GM21367 (cell line): ENCODE results near the gene RABEP2.
"Not testable (repeated sequence)": the region's sequence is repeated elsewhere in the genome, so short reads cannot be mapped to it uniquely, and the experiment has no call there.

Experiments
- ATAC-seq: cut with Tn5 transposase; IDR thresholded peaks from one replicate; pipeline ENCODE4 v1.9.1; 2021; ENCODE audit not compliant: unreplicated experiment

The RABEP2 gene, protein sequence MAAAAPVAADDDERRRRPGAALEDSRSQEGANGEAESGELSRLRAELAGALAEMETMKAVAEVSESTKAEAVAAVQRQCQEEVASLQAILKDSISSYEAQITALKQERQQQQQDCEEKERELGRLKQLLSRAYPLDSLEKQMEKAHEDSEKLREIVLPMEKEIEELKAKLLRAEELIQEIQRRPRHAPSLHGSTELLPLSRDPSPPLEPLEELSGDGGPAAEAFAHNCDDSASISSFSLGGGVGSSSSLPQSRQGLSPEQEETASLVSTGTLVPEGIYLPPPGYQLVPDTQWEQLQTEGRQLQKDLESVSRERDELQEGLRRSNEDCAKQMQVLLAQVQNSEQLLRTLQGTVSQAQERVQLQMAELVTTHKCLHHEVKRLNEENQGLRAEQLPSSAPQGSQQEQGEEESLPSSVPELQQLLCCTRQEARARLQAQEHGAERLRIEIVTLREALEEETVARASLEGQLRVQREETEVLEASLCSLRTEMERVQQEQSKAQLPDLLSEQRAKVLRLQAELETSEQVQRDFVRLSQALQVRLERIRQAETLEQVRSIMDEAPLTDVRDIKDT

DNA sequence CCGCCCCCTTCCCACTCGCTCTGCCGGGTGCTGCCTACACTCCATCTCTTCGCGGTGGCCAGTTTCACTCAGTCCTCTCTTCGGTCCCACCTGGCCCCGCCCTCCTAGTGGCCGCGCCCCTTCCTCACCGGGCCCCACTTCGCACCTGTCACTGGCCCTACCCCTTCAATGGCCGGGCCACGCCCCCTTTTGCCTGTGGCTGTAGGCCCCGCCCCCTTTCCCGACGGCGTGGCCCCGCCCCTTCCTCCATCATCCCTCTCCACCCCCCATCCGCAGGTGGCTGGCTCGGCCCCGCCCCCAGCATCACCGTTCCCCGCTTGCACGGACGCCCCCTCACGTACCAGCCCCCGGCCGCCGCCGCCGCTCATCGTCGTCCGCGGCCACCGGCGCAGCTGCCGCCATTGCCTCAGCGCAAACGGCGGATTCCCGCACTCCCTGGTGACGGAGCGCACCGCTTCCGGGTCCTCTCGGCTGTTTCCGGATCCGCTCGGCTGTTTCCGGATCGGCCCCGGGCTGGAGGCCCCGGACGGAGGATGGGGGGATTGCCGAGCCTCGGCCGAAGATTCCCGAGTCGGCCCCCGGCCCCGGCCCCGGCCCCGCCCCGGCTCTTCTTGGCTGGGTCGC, at the start of gene RABEP2:
TSS of gene RABEP2 (minus strand) at position 477 of the 624 bp plus-strand sequence. CDS start at position 402, 75 bp downstream.
- ATAC-seq = peak; percentile 41

DNA sequence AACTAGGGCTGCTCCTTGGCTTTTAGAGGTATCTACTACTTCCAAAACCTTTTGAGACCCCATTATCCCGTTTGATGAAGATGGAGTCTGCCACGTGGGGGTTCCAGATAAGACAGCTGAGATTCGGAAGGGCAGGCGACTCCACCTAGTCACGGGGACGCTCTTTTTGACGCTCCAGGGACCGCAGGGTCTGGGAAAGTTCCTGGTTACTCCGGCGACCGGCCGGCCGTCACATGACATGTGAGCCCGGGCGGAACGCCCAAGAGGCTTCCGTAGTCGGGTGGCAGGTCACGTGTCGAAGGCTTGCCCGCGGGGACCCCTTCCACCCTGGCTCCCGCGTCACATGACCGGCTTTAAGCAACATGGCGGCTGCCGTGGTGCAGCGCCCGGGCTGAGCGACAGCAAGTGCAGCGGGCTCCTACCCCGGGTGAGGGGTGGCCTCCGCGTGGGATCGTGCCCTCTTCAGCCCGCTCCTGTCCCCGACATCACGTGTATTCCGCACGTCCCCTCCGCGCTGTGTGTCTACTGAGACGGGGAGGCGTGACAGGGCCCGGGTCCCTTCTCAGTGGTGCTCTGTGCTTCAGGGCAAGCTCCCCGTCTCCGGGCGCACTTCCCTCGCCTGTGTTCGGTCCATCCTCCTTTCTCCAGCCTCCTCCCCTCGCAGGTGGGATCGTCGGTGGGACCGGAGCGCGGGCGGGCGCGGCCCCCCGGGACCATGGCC, 49.6 kb upstream of the RABEP2 start, which contains the start of gene SPNS1:
TSS of gene SPNS1 (plus strand) at position 342 of the 721 bp plus-strand sequence. CDS start at position 716, 374 bp downstream.
- ATAC-seq = peak; percentile 74

DNA sequence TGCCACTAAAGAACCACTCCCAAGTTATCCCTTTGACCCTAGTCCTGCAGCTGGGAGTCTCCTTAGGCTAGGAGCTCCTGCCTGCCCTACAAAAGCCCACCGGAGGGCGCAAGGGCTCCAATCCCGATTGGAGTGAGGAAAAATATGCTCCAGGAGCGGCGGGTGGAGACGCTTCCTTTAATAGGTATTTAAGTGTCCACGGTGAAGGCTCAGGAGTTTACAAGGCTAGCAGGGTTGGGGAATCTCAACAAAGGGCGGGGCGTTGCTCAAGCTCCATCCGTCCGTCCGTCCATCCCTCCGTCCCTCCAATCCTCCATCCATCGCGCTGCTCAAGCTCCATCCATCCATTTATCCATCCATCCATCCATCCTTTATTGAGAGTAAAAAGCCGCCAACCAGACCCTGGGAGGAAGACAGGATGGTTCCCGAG, 49.0 kb upstream of the RABEP2 start:
- ATAC-seq = no peak

DNA sequence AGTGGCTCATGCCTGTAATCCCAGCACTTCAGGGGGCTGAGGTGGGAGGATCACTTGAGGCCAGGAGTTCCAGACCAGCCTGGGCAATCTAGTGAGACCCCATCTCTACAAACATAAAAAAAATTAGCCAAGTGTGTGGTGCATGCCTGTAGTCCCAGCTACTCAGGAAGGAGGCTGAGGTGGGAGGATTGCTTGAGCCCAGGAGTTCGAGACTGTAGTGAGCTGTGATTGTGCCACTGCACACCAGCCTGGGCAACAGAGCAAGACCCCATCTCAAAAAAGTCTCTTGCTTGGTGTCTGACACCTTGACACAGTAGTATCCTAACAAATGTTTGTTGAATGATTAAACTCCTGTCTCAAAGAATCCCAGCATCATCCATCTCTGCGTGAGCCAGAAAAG, 44.7 kb upstream of the RABEP2 start:
- not testable (repeated sequence) for ATAC-seq

DNA sequence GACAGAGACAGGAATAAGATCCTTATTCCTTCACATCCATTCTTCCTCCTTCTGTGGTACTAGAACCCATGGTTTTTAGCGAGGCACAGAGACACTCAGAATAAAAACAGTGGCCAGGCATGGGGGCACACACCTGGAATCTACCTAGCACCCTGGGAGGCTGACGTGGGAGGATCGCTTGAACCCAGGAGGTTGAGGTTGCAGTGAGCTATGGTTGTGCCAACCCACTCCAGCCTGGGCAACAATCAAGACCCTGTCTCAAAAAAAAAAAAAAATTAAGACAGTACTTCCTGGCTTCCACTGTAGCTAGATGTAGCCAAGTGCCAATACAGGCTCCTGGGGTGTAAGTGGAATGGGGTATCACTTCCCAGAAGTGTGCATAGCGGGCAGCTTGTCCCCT, 42.1 kb upstream of the RABEP2 start:
- ATAC-seq = no peak

DNA sequence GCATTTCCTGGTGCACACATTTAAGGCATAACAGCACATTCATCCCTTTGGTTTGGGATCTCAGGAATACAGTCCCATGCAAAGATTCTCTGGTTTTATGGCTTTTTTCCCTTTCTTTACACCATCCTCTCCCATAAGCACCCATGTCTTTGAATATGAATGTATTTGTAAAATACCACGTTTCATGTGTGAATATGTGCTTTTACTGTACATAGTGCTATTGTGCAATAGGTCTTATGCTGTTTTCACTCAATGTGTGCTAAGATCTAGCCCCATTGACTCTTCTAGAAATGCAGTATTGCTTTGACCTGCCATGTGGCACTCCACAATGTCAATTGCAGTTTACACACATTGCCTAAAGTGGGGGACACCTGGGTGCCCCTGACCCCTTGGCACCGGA, 39.5 kb upstream of the RABEP2 start:
- ATAC-seq = no peak

DNA sequence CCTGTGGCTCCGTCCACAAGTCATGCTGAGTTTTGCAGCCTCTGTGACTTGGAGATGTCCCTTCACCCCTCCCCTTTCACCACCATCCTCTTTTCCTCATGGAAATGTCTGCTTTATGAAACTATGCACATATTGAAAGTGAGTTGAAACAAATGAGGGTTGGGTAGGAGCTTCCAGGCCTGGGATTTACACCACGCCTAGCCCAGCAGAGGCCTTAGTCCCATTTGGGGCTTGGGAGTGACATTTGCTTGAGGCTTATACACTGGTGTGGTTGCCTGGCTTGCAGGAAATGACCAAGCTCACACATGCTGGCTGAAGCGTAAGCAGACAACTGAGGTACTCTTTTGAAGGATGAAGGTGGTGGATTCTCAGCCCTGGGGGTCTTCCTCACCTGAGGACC, 39.0 kb upstream of the RABEP2 start:
- ATAC-seq = no peak

DNA sequence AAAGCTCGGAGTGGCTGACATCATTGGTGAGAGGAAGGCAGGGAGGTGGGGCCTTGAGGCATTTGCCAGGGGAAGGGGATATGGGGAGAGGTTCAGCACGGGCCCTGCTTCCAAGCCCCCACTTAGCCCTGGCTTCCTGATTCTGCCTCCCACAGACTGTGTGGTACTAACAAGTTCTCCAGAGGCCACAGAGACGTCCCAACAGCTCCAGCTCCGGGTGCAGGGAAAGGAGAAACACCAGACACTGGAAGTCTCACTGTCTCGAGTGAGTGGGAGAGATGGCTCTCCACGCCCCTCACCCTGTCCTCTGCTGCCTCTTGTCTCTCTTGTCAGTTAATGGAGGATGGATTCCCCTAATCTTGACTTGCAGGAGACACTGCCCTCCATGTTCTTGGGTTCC, 33.8 kb upstream of the RABEP2 start:
- ATAC-seq = no peak

DNA sequence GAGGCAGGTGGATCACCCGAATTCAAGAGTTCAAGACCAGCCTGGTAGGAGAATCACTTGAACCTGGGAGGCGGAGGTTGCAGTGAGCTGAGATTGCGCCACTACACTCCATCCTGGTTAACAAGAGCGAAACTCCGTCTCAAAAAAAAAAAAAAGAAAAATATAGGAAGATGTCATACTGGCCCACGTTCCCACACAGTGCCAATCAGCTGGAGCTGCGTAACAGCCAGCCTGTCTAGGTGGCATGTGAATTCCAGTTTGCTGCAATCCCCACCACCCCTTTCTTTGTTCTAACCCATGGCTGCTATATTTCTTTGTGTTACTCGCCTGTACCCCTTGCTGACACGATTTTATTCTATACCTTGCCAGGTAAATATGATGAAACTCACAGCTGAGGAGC, 33.2 kb upstream of the RABEP2 start:
- no peak for ATAC-seq

DNA sequence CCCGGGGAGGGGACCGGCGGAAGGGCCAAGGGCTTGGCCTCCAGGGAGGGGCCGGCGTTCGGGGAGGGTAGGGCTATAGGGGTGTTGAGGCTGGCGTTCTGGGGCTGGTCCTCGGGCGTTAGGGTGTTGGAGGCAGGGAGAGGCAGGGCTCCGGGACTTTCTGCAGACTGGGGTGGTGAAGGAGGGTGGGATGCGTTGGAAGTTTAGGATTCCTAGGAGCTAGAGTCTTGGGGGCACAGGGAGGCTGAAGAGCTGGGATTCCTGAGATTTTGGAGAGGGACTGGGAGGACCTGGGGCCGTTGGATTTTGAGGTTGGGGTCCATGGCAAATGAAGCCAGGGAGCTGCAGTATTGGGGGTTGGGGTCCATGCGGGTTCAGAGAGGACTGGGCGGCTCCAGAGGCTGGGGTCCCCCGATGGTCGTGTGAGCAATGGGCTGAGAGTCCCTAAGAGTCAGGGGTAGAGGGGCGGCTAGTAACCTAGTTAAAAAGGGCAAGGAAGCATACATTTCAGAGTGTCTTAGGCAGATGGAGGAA, 26.4 kb upstream of the RABEP2 start:
- no peak for ATAC-seq

DNA sequence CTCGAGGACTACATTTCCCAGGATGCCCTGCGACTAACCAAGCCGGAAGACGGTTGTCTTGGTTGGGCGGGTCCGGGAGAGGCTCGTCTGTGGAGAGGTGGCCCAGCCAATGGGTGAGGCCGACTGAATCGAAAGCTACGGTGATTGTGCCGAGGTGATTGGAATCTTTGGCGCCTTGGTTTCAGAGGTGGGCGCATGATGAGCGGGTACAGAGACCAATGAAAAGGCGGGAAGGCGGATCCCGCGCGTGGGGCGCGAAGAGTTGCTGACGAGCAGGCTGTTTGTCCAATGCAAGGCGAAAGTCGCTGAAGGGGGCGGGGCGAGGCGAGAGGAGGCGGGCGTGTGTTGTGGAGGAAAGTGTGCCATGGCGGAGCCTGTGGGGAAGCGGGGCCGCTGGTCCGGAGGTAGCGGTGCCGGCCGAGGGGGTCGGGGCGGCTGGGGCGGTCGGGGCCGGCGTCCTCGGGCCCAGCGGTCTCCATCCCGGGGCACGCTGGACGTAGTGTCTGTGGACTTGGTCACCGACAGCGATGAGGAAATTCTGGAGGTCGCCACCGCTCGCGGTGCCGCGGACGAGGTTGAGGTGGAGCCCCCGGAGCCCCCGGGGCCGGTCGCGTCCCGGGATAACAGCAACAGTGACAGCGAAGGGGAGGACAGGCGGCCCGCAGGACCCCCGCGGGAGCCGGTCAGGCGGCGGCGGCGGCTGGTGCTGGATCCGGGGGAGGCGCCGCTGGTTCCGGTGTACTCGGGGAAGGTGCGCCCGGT, 25.8 kb upstream of the RABEP2 start, which contains the start of gene NFATC2IP:
TSS of gene NFATC2IP (plus strand) at position 290 of the 762 bp plus-strand sequence. CDS start at position 365, 75 bp downstream.
- ATAC-seq = peak; percentile 87

DNA sequence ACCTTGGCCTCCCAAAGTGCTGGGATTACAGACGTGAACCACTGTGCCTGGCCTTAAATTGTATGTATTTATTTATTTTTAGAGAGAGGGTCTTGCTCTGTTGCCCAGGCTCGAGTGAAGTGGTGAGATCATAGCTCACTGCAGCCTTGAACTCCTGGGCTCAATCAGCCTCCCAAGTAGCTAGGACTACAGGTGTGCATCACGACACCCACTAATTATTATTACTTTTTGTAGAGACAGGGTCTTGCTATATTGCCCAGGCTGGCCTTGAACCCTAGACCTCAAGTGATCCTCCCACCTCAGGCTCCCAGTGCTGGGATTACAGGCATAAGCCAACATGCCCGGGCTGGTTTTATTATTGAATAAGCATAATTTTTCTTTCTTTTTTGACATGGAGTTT, 21.6 kb upstream of the RABEP2 start:
- no peak for ATAC-seq

DNA sequence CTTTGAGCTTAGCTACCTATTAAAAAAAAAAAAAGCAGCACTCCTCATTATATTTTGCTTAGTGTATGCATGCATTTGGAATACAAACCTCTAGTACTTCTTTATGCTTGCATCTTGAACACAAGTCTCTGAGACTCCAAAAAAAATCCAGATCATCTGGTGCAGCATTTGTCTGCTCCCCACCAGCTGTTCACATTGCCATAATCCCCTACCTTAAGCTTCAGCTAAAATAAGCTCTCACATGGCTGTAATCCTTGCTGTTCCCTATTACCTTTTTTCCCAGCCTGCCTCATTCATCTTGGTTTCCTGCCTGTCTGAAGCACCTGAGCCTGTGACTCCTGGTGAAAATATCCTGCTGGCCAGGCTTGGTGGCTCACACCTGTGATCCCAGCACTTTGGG, 18.2 kb upstream of the RABEP2 start:
- no peak for ATAC-seq

DNA sequence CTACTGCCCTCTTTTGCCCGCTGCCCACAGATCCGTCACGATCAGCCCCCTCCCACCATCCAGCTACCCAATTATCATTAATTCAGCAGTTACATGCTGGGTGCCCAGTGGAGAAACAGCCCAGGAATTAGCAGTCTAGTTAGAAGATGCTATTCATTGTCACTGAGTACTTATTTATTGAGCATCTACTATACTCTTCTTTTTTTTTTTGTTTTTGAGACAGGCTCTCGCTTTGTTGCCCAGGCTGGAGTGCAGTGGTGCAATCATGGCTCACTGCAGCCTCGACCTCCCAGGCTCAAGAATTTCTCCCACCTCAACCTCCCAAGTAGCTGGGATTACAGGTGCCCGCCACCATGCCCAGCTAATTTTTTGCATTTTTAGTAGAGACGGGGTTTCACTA, 14.8 kb upstream of the RABEP2 start:
- not testable (repeated sequence) for ATAC-seq

DNA sequence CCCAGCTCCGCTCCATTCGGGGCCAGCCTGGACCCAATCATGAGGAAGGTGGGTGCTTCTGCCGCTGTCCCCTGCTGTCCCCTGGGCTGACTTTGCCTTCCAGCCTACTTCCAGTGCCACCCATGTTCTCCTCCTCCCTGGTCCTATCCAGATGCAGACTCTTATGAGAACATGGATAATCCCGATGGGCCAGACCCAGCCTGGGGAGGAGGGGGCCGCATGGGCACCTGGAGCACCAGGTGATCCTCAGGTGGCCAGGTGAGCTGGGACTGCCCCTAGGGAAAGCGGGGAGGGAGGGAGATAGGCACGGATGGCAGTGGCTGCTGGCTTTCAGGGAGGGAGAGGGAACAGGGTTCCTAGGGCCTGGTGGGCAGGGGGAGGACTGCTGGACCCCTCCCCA, 13.7 kb upstream of the RABEP2 start:
- ATAC-seq = no peak

DNA sequence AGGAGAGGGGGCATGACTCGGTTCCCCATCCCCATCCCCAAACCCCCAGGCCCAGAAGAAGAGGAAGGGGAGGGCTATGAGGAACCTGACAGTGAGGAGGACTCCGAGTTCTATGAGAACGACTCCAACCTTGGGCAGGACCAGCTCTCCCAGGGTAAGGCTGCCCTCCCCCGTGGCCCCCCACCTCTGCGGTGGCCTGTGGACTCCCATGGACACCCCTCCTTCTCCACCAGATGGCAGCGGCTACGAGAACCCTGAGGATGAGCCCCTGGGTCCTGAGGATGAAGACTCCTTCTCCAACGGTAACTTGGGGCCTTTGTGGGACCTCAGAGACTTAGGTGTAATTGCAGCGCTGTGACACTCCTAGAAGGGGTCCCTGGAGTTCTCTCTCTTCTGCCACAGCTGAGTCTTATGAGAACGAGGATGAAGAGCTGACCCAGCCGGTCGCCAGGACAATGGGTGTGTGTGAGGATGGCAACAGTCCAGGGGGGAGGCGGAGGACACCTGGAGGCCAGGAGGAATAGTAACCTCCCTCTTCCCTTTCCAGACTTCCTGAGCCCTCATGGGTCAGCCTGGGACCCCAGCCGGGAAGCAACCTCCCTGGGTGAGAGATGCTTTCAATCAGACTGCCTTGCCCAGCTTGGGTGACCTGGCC, 12.3 kb upstream of the RABEP2 start:
- no peak for ATAC-seq

DNA sequence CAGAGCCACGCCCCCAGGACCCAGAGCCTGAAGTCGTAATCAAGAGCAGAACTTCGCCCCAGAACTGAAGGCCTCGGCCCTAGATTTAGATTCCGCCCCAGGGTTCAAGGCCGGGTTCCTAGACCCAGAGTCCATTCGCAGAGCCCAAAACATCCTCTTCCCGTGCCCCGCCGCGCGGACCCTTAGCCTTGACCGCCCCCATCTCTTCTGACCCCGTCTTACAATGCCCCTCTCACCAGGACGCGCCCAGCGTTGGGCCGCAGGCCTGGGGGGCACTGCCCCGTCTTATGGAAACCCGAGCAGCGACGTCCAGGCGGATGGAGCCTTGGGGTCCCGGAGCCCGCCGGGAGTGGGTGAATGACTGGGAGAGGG, 11.7 kb upstream of the RABEP2 start:
- ATAC-seq = no peak

DNA sequence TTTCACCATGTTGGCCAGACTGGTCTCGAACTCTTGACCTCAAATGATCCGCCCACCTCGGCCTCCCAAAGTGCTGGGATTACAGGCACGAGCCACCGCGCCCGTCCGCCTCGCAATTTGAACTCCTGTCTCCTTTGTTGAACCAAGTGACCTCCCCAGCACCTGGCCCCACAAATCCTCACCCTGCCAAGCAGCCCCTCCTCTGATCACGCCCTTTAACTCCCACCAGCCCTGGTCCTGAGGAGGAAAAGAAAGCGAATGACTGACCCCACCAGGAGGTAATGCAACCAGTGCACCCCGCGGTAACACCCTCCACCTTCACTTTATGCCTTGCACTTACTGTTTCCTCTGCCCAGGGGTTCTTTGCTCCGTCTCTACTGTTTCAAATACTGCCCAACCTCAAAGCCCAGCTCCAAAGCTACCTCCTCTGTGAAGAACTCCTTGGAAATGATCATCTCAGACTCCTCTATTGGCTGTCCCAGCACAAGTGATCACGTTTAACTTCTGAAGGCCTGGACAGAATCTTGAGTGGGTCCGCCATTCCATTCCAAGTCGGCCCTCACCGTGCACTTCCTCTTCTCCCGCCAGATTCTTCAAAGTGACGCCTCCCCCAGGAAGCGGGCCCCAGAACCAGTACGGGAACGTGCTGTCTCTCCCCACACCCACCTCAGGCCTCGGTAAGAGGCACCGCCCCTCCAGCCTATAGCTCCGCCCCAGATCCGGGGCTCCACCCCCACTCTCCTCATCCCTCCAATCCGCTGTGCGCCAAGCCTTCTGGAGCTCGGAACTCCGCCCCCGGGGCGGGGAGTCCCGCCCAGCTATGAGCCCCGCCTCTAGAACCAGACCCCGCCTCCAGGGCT, 11.1 kb upstream of the RABEP2 start:
- peak; percentile 58 for ATAC-seq

DNA sequence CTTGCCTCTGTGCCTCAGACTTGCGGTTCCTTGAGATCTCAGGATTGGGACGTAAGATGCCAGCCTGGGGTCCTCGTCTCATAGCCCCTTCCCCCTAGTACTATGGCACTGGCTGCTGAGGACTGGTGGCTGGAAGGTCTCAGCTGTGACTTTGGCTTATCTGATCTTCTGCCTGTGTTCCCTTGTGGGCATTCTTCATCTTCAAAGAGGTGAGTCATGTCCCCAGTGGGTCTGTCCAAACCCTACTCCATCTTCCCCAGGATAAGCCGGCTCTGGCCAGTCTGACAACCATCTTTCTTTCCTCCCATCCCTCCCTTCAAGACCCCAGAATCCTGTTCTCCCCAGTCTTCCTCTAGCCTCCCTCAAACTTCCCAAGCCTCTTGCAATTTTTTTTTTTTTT, 10.3 kb upstream of the RABEP2 start:
- ATAC-seq = no peak
